Measurements from ENCODE around the gene CRAMP1.

- no peak for TF ChIP-seq CTCF (IDR thresholded peaks at IDR 0.05)
- no peak for TF ChIP-seq ESRRA (IDR thresholded peaks at IDR 0.05; ENCODE audit: borderline replicate concordance, low read length)
- no peak for TF ChIP-seq EHF (CRISPR knock-in tag; IDR thresholded peaks at IDR 0.05)
These were observed 44.9 kb downstream of the CRAMP1 start for GRCh38 chr16:1656808-1657617.
